ENCODE measurements around the gene LRP1B.

DNA sequence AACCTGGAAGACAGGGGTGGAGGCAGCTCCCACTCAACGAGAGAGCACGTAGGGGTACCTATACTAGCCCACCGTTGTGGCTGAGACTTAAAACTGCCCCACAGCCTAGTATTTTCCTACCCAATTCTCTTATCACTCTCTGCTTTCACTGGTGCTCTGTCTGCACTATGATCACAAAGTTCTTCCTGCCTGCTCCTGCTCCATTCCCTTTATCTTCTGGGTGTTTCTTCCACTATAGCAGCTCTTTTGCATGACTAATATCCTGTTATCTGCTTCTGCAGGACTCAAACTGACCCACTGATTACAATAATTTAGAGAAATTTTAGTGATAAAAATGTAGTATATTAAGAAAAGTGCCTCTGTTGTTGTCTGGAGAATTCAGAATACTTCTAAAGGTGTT lies 184.8 kb downstream of the LRP1B start:
- TF ChIP-seq ZNF274 (IDR thresholded peaks at IDR 0.05; ENCODE audit: low read depth, low read length) (no peak), SUZ12 (IDR thresholded peaks at IDR 0.05; ENCODE audit: extremely low read depth, insufficient read depth, insufficient read length) (no peak)

Data from NT2/D1 (cell line).